Activated CD8-positive, alpha-beta memory T cell treated with anti-CD3 and anti-CD28 coated beads, Interleukin-2, amount 10 ng/mL, durations not matched to agents 7 days and 5 days (primary cell): ENCODE results near the gene FRMD3. TPM values are rescaled to one million over a fixed set of nuclear protein-coding genes. Genes with fewer than 3 reads are reported as not detected.

ENCODE experiments used
- ATAC-seq: fragments of 150-1000 bp; cut with Tn5 transposase; one replicate; pipeline ENCODE4 v1.10.0; 2021; ENCODE audit warnings: moderate library complexity
- CTCF ChIA-PET: fragments of 350-600 bp; sonication (Branson Sonifier 250); formaldehyde crosslinking; loops from one replicate; lab custom pipeline; 2021; ENCODE audit warnings: antibody characterized with exemption; lab: Charles Lee
- DNase-seq: peaks from one replicate; pipeline ENCODE4 v3.0.0-alpha.2; 2020
- H3K27ac Mint-ChIP-seq: one replicate; pipeline ENCODE4 v1.8.0; 2021; ENCODE audit warnings: mild to moderate bottlenecking, mixed read lengths
- H3K27me3 Mint-ChIP-seq: one replicate; pipeline ENCODE4 v1.8.0; 2021; ENCODE audit warnings: mixed read lengths
- H3K36me3 Mint-ChIP-seq: one replicate; pipeline ENCODE4 v1.8.0; 2021; ENCODE audit warnings: mild to moderate bottlenecking, mixed read lengths
- H3K4me1 Mint-ChIP-seq: one replicate; pipeline ENCODE4 v1.8.0; 2021; ENCODE audit warnings: mixed read lengths
- H3K4me3 Mint-ChIP-seq: one replicate; pipeline ENCODE4 v1.8.0; 2021; ENCODE audit warnings: mild to moderate bottlenecking, moderate library complexity, mixed read lengths
- H3K9me3 Mint-ChIP-seq: one replicate; pipeline ENCODE4 v1.8.0; 2022; ENCODE audit warnings: low read depth, mixed read lengths
- total RNA-seq, 2 experiments: library from RNA; stranded (reverse); gene quantifications; one replicate each; pipeline ENCODE4 v1.2.3, GENCODE V29; 2021

Gene FRMD3
- total RNA-seq, 2 experiments from 2014 or later, result 0.33 to 0.82 TPM

DNA sequence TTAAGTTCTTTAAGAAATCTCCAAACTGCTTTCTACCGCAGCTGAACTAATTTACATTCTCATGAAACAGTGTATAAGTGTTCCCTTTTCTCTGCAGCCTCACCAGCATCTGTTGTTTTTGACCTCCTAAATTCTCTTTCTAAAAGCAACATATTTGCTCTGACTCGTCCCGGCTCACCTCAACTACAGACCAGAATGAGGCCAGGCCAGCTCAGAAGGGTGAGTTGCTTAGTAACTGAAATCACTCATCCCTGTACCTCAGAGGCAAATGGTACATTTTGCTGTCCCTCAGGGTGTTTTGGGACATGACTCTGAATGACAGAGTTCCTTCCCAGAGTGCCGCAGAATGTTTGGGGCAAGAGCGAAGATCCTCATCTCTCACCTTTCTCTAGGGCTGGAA is 127.5 kb downstream of the FRMD3 start:
- Mint-ChIP-seq H3K27ac (no peak overlapping the region), H3K4me1 (no peaks in the 10 kb centered on the region), H3K9me3 (no peaks in the 10 kb centered on the region), H3K4me3 (no peak overlapping the region), H3K36me3 (no peaks in the 10 kb centered on the region), H3K27me3 (no peaks in the 10 kb centered on the region)
- CTCF ChIA-PET, result no interaction called here
- no peak for DNase-seq
- ATAC-seq, result no peak

DNA sequence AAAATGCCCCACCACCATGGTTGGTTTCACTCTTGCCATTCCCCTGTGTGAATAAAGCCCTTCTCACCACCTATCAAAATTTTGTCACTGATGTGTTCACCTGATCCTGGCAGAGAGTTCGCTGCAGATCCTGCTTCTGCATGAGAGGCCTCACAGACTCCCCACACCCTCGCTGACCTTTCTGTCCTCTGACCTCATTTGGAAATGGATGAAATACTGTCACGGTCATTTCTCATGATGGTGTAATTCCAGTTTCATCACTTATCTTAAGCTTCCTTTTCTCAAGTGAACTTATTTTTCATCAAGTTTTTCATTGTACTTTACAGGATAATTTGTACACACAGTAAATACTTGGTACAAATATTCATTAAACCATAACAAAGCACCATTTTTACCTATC is 131.3 kb downstream of the FRMD3 start:
- H3K4me3 Mint-ChIP-seq, result no peak overlapping the region
- CTCF ChIA-PET, result no interaction called here
- H3K27me3 Mint-ChIP-seq, result no peaks in the 10 kb centered on the region
- no peaks in the 10 kb centered on the region for H3K9me3 Mint-ChIP-seq
- no peaks in the 10 kb centered on the region for H3K36me3 Mint-ChIP-seq
- ATAC-seq (no peak), DNase-seq (no peak)
- no peak overlapping the region for H3K27ac Mint-ChIP-seq
- no peaks in the 10 kb centered on the region for H3K4me1 Mint-ChIP-seq

DNA sequence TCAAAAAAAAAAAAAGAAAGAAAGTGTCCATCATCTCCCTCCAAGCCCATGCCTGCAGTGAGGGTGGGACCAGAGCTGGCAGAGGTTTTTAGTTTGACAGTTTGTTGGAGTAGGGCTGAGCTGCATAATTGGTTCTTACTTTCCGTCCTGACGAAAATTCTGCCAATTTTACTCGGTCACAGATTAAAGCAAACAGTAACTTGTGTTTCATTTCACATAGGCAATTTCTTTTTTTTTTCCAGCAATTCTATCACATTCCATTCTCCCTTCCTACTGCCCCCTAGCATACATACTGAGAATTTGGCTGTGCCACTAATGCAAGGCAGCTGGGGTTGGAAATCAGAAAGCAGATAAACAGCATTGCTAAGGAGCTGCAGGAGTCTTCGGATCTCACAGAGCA is 132.4 kb downstream of the FRMD3 start:
- CTCF ChIA-PET, result no interaction called here

DNA sequence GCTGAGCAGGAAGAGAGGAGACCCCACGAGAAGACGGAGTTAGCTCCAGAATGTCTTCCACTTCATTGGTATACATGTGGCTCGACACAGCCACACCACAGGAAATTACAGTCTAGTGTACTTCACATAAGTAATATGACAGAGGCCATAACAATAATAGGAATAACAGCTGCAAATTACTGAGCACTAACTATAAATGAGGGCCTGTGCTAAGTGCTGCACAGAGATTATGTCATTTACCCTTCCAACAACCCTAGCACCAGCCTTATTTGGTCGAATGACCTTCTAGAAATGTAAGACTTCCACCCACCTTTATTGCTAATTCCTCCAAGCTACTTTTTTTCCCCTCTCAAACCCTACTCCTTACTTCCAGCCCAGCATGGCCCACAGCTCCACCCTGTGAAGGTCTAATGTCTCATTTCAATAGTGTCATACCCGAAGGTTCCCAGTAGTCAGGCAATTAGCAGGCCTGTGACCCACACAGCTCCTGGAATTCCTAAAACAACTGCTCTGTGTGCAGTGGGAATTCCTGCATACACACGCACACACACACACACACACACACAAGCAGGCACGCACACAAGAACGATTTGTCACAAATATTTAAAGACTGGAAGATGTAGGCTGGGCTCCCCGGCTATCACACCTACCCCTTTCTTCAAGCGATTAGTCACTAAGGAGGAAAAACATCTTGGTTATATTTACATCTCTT is 134.5 kb downstream of the FRMD3 start:
- CTCF ChIA-PET, result no interaction called here
- ATAC-seq, result no peak

More for the DNA sequence above, 132.4 kb downstream of the FRMD3 start:
- Mint-ChIP-seq H3K4me1 (no peaks in the 10 kb centered on the region), H3K27me3 (no peaks in the 10 kb centered on the region), H3K4me3 (no peak overlapping the region), H3K27ac (no peak overlapping the region), H3K9me3 (no peaks in the 10 kb centered on the region), H3K36me3 (no peaks in the 10 kb centered on the region)
- ATAC-seq (no peak), DNase-seq (no peak)

DNA sequence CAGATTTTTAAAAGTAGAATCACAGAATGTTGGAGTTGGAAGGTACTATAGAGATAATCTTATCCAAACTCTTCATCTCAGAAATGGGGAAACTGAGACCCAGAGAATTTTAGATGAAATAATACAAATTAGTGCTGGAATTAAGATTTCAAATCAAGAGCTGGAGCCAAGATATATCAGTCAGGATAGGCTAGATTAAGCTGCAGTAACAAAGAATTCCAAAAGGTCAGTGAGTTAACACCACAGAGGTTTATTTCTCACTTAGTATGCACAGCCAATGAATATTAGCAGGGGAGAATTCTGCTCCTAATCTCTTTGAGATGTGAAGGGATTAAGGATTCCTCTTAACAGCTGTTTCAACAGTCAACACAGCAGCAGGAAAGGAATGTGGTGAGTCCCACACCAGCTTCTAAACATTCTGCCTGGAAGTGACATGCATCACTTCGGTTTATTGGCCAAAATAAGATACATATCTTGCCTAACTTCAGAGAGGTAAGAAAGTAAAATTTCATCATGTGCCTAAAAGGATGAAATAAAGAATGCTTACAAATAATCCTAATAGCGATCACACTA is 136.8 kb downstream of the FRMD3 start:
- Mint-ChIP-seq H3K4me1 (no peaks in the 10 kb centered on the region), H3K4me3 (no peak overlapping the region), H3K27ac (no peak overlapping the region), H3K9me3 (no peaks in the 10 kb centered on the region), H3K27me3 (no peaks in the 10 kb centered on the region), H3K36me3 (no peaks in the 10 kb centered on the region)
- CTCF ChIA-PET, result no interaction called here
- DNase-seq, result no peak
- no peak for ATAC-seq

More for the DNA sequence above, 134.5 kb downstream of the FRMD3 start:
- no peaks in the 10 kb centered on the region for H3K36me3 Mint-ChIP-seq
- H3K4me1 Mint-ChIP-seq, result no peaks in the 10 kb centered on the region
- no peaks in the 10 kb centered on the region for H3K27me3 Mint-ChIP-seq
- no peaks in the 10 kb centered on the region for H3K9me3 Mint-ChIP-seq
- H3K4me3 Mint-ChIP-seq, result no peak overlapping the region
- no peak overlapping the region for H3K27ac Mint-ChIP-seq
- no peak for DNase-seq

DNA sequence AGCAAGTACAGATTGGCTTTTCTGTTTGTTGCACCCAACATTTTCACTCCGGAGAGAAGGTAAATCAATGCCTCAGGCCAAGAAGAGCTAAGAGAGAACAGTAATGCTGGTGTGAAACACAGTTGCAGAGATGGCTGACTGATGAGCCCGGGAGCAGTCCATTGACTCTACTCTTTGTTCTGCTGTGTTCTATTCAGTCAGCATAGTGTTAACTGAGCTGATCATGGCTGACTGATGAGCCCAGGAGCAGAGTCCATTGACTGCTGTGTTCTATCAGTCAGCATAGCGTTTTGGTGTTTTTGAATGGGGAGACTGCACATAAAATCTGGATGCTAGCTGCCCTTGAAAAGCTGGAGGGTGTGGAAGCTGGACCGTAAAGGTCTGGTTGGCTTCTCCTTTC is 141.4 kb downstream of the FRMD3 start:
- H3K4me1 Mint-ChIP-seq, result no peaks in the 10 kb centered on the region
- H3K27ac Mint-ChIP-seq, result no peak overlapping the region
- ATAC-seq, result no peak
- no peak for DNase-seq
- no peaks in the 10 kb centered on the region for H3K36me3 Mint-ChIP-seq
- no peaks in the 10 kb centered on the region for H3K27me3 Mint-ChIP-seq
- H3K9me3 Mint-ChIP-seq, result no peaks in the 10 kb centered on the region
- CTCF ChIA-PET, result no interaction called here
- H3K4me3 Mint-ChIP-seq, result no peak overlapping the region

DNA sequence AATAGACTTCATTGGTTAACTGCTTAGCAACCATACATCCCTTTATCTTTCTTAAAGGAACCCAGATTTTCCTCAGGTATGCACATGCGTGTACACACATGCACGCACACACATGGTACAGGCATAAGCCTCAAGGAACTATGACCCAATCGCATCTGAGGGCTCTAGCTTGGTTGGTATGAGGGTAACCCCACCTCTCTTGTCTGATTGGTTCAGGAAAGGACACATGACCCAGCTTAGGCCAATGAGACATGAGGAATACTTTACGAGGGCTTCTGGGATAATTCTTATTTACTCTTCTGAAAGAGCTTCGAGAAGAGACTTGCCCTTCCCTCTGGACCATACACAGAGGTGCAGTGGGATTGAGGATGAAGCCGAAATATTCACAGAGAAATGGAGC is 141.9 kb downstream of the FRMD3 start:
- no peak for ATAC-seq
- Mint-ChIP-seq H3K4me3 (no peak overlapping the region), H3K4me1 (no peaks in the 10 kb centered on the region), H3K9me3 (no peaks in the 10 kb centered on the region), H3K36me3 (no peaks in the 10 kb centered on the region), H3K27me3 (no peaks in the 10 kb centered on the region), H3K27ac (no peak overlapping the region)
- DNase-seq, result no peak
- CTCF ChIA-PET, result no interaction called here

DNA sequence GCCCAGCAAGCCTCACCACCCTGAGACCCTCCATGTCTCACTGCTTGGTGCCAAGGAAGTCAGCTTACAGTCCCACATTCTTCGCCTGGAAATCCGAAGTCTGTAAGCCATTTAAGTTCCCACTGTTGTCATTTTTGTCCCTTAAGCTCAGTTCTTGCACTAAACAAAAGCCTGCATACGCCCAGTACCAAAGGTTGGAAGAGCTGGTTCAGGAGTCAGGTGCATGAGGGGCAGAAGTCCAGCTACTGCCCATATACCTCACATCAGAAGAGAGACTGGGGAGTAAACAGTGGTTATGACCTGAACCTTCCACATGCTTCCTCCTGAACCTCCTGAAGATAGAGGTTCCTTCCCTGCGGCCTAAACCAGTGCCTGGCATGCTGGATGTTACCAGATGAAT is 146.0 kb downstream of the FRMD3 start:
- no peaks in the 10 kb centered on the region for H3K9me3 Mint-ChIP-seq
- H3K27me3 Mint-ChIP-seq, result no peaks in the 10 kb centered on the region
- CTCF ChIA-PET, result no interaction called here
- H3K4me1 Mint-ChIP-seq, result no peaks in the 10 kb centered on the region
- DNase-seq (no peak), ATAC-seq (no peak)
- no peak overlapping the region for H3K4me3 Mint-ChIP-seq
- H3K27ac Mint-ChIP-seq, result no peak overlapping the region
- H3K36me3 Mint-ChIP-seq, result no peaks in the 10 kb centered on the region

DNA sequence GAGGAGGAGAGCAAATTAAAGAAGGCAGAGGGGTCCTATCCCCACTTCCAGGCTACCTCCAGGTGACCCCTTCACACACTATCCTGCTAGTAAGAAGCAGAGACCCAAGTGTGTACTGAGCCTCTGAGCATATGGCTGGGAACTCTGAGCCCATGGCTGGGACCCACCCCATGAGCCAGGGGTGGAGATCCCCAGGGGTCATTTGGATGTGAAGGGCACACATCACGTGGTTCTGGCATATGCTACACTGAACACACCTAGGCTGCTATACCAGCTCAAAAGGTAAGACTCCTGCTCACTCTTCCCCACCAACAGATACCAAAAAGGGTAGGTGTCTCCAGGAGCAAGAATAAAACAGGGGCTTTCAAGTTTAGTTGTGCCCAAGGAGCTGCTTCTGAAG is 149.9 kb downstream of the FRMD3 start:
- no peak for DNase-seq
- Mint-ChIP-seq H3K4me3 (no peak overlapping the region), H3K9me3 (no peaks in the 10 kb centered on the region), H3K36me3 (no peaks in the 10 kb centered on the region), H3K4me1 (no peaks in the 10 kb centered on the region), H3K27ac (no peak overlapping the region), H3K27me3 (no peaks in the 10 kb centered on the region)
- CTCF ChIA-PET, result no interaction called here
- no peak for ATAC-seq

DNA sequence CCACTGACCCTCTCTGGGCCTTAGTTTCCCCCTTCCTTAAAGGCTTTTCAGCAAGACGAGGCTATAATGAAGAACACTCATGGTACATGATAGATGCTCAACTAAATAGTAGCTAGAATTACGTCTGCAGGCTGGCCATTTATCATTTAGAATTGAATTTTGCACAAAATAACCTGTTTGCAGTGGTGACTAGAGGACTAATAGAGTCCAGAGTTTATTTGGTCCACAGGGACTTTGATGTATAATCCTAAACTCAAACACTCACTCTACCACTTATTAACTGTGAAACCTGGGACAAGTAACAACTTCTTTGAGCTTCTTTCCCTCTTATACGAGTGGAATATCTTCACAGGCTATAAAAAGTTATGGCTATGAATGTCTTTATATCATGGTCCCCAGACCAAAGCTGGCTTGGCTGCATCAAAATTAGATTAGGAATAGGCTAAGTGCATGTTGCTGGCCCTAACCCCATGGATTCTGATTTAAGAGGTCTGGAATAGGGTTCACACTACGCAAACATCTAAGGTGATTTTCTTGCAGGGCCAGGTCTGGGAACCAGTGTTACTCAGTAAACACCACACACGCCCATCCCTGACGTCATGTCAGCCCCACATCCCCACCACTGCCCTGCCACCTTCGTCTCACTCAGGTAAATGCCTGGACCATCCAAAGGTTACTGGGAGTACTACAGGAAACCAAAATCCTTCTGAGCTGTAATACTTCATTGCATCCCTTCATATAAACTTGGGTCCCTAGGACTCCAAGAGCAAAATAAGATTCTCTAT is 150.6 kb downstream of the FRMD3 start:
- no peak overlapping the region for H3K27ac Mint-ChIP-seq
- H3K27me3 Mint-ChIP-seq, result no peaks in the 10 kb centered on the region
- no peak for ATAC-seq
- no peak overlapping the region for H3K4me3 Mint-ChIP-seq
- no peaks in the 10 kb centered on the region for H3K4me1 Mint-ChIP-seq
- CTCF ChIA-PET, result no interaction called here
- DNase-seq, result no peak
- no peaks in the 10 kb centered on the region for H3K9me3 Mint-ChIP-seq
- H3K36me3 Mint-ChIP-seq, result no peaks in the 10 kb centered on the region

DNA sequence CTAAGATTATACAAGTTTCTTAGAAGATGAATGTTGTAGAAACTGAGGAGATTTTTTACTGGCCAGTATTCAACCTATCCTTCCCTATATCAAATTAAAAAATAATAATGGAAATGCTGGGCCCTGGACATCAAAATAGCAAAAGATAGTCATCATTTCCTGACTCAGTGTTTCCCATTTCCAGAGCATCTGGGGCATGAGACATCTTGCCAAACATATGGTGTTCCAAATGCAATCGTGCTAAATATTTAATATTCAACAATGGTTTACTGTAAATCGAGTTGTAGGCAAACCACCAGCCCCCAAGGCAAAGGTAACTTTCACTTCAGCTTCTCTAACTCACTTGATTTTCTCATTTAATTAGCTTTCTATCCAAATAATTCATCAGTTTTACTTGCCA is 152.9 kb downstream of the FRMD3 start:
- no peak overlapping the region for H3K4me3 Mint-ChIP-seq
- H3K36me3 Mint-ChIP-seq, result no peaks in the 10 kb centered on the region
- H3K27me3 Mint-ChIP-seq, result no peaks in the 10 kb centered on the region
- no peak overlapping the region for H3K27ac Mint-ChIP-seq
- no peaks in the 10 kb centered on the region for H3K4me1 Mint-ChIP-seq
- CTCF ChIA-PET, result interaction anchor here (0.6 kb wide), 1 partner anchor 159 kb away, joined by 3 read pairs; no protein-coding TSS in a partner anchor
- no peaks in the 10 kb centered on the region for H3K9me3 Mint-ChIP-seq
- DNase-seq (no peak), ATAC-seq (no peak)

DNA sequence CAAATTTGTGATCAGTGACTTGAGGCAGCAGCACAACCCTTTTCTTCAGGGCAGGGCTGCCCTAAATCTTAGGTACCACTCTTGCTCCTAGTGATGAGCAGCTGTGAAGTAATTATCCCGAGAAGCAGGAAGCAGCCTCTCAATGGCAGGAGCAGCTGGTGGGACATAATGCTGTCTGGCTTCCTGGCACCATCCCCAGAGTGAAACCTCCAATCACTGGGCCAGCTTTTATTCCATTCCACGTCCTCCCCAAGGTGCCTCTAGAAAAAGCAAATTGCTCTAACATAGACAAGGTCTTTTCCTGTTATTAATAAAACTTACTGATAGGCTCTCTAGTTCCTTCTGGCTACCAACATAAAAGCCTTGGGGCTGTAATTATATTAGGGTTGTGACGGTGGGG is 154.0 kb downstream of the FRMD3 start:
- CTCF ChIA-PET, result no interaction called here
- ATAC-seq (no peak), DNase-seq (no peak)
- no peaks in the 10 kb centered on the region for H3K9me3 Mint-ChIP-seq
- H3K4me1 Mint-ChIP-seq, result no peaks in the 10 kb centered on the region
- H3K27me3 Mint-ChIP-seq, result no peaks in the 10 kb centered on the region
- H3K4me3 Mint-ChIP-seq, result no peak overlapping the region
- H3K27ac Mint-ChIP-seq, result no peak overlapping the region
- H3K36me3 Mint-ChIP-seq, result no peaks in the 10 kb centered on the region

DNA sequence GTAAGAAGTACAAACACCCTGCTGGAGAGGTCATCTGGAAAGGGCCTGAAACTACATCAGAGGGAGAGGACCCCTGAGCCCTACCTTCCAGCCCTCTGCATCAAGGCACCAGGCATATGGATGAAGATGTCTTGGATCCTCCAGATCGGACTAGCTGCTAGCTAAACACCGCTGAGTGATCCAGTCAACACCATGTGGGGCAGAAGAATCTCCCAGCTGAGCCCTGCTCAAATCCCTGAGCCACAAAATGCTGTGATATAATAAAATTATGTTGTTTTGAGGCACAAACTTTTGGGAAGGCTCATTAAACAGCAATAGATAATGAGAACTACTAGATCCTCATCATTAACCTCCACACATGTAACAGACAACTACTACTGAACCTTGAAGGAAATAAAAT is 155.2 kb downstream of the FRMD3 start:
- CTCF ChIA-PET, result no interaction called here
- DNase-seq (no peak), ATAC-seq (no peak)
- no peaks in the 10 kb centered on the region for H3K9me3 Mint-ChIP-seq
- no peak overlapping the region for H3K27ac Mint-ChIP-seq
- H3K4me1 Mint-ChIP-seq, result no peaks in the 10 kb centered on the region
- H3K27me3 Mint-ChIP-seq, result no peaks in the 10 kb centered on the region
- H3K4me3 Mint-ChIP-seq, result no peak overlapping the region
- H3K36me3 Mint-ChIP-seq, result no peaks in the 10 kb centered on the region

DNA sequence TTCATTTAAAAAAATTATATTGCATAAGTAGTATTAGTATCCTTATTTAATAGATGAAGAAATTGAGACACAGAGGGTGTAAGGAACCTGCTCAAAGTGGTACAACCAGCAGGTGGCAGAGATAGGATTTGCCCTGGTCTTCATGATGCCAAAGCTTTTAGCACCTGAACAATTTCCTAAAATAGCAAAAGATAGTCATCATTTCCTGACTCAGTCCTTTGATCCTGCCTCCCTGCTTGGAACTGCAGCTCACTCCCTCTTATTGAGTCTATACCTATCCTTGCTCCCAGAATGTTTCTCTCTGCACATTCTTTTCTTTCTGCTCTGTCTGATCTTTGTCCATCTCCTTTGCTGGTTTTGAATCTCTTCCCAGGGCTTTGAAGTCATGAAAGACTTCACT is 155.8 kb downstream of the FRMD3 start:
- Mint-ChIP-seq H3K4me1 (no peaks in the 10 kb centered on the region), H3K27me3 (no peaks in the 10 kb centered on the region), H3K4me3 (no peak overlapping the region), H3K9me3 (no peaks in the 10 kb centered on the region), H3K36me3 (no peaks in the 10 kb centered on the region), H3K27ac (no peak overlapping the region)
- DNase-seq (no peak), ATAC-seq (no peak)
- CTCF ChIA-PET, result no interaction called here
